ENCODE data around the gene SHISAL2B.

DNA sequence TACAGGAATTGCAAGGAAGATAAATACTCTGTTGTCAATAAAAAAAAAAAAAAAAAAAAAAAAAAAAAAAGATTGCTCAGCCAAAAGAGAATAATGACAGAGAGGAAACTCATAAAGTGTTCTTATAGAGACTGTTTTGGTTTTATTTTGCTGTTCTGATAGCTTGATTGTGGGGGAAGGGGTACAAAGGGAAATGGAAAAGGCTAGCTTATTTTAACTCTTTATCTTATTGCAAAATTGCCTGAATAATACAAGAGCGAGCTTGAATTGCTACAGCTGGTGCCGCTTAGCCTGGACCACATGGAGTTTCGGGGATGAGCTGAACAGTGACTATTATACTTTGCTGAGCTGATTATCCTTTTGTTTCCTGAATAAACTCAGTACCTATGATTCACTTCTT, 31.0 kb upstream of the SHISAL2B start:
- TF ChIP-seq, protein P1, sequence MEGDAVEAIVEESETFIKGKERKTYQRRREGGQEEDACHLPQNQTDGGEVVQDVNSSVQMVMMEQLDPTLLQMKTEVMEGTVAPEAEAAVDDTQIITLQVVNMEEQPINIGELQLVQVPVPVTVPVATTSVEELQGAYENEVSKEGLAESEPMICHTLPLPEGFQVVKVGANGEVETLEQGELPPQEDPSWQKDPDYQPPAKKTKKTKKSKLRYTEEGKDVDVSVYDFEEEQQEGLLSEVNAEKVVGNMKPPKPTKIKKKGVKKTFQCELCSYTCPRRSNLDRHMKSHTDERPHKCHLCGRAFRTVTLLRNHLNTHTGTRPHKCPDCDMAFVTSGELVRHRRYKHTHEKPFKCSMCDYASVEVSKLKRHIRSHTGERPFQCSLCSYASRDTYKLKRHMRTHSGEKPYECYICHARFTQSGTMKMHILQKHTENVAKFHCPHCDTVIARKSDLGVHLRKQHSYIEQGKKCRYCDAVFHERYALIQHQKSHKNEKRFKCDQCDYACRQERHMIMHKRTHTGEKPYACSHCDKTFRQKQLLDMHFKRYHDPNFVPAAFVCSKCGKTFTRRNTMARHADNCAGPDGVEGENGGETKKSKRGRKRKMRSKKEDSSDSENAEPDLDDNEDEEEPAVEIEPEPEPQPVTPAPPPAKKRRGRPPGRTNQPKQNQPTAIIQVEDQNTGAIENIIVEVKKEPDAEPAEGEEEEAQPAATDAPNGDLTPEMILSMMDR (conservative IDR thresholded peaks at IDR 0.05), result no peak
- TF ChIP-seq ZFX (IDR thresholded peaks at IDR 0.05), result no peak

Measured in C4-2B (cell line).